CD4-positive, alpha-beta T cell treated with Interleukin-15 for 1 hour (primary cell): Measurements from ENCODE around the gene DAW1.

Source experiments
- DNase-seq: peaks from one replicate; pipeline ENCODE4 v3.0.0-alpha.2; 2020

The DAW1 gene

GRCh38 chr2:227862227-227862740 lies 9.1 kb upstream of the DAW1 start:
- DNase-seq = no peak

GRCh38 chr2:227862741-227863588 lies 8.5 kb upstream of the DAW1 start:
- no peak for DNase-seq

- DNase-seq = no peak
Measured at GRCh38 chr2:227864161-227864756, 7.2 kb upstream of the DAW1 start.

- DNase-seq = no peak
Measured at GRCh38 chr2:227865291-227865690, 6.1 kb upstream of the DAW1 start.

- no peak for DNase-seq
Measured at GRCh38 chr2:227867386-227867785, 4.0 kb upstream of the DAW1 start.

GRCh38 chr2:227870710-227871374 lies 589 bp upstream of the DAW1 start:
- no peak for DNase-seq

- DNase-seq = no peak
Measured at GRCh38 chr2:227872676-227873075, 1.2 kb downstream of the DAW1 start.

- no peak for DNase-seq
Measured at GRCh38 chr2:227876300-227876801, 4.9 kb downstream of the DAW1 start.

GRCh38 chr2:227877421-227878310 lies 6.2 kb downstream of the DAW1 start:
- no peak for DNase-seq

GRCh38 chr2:227880460-227880859 lies 9.0 kb downstream of the DAW1 start:
- DNase-seq = no peak

- no peak for DNase-seq
Measured at GRCh38 chr2:227881866-227882517, 10.6 kb downstream of the DAW1 start.

- DNase-seq = peak; percentile 51
Measured at GRCh38 chr2:227884511-227884947, 13.1 kb downstream of the DAW1 start.

GRCh38 chr2:227886149-227886548 lies 14.7 kb downstream of the DAW1 start:
- DNase-seq = no peak

GRCh38 chr2:227888289-227888688 lies 16.9 kb downstream of the DAW1 start:
- DNase-seq = no peak

GRCh38 chr2:227889336-227889735 lies 17.9 kb downstream of the DAW1 start:
- no peak for DNase-seq

- DNase-seq = no peak
Measured at GRCh38 chr2:227890495-227891079, 19.2 kb downstream of the DAW1 start.

GRCh38 chr2:227891673-227892072 lies 20.2 kb downstream of the DAW1 start:
- DNase-seq = no peak

- DNase-seq = no peak
Measured at GRCh38 chr2:227903381-227903780, 31.9 kb downstream of the DAW1 start.

- no peak for DNase-seq
Measured at GRCh38 chr2:227906991-227907390, 35.6 kb downstream of the DAW1 start.

- no peak for DNase-seq
Measured at GRCh38 chr2:227908266-227909054, 37.0 kb downstream of the DAW1 start.

GRCh38 chr2:227914362-227914761 lies 42.9 kb downstream of the DAW1 start:
- DNase-seq = no peak
